GM10266 (cell line): ENCODE data around the gene DAPK2.
A peak's percentile ranks its signal among the peaks of the same experiment; 100 is the strongest.

ENCODE experiments used
- DNase-seq: peaks from one replicate; pipeline ENCODE4 v3.0.0; 2012; ENCODE audit errors: extremely low spot score
- CTCF ChIP-seq: IDR thresholded peaks from 2 replicates; pipeline ENCODE4 v1.5.1; 2012; ENCODE audit warnings: mild to moderate bottlenecking, low read depth; ENCODE audit not compliant: control insufficient read depth, insufficient read depth; ENCODE audit errors: missing control alignments

Gene DAPK2

GRCh38 chr15:63911160-63911559 lies 135.1 kb downstream of the DAPK2 start:
- no peak for TF ChIP-seq CTCF
- DNase-seq: no peak

- no peak for DNase-seq
- TF ChIP-seq CTCF: no peak
These were observed 136.4 kb downstream of the DAPK2 start for GRCh38 chr15:63909819-63910437.

GRCh38 chr15:63908991-63909390 lies 137.3 kb downstream of the DAPK2 start:
- TF ChIP-seq CTCF: no peak

GRCh38 chr15:63908281-63908680 lies 138.0 kb downstream of the DAPK2 start:
- no peak for TF ChIP-seq CTCF
- no peak for DNase-seq

More at GRCh38 chr15:63908991-63909390, 137.3 kb downstream of the DAPK2 start:
- DNase-seq: no peak

GRCh38 chr15:63907521-63907920 lies 138.8 kb downstream of the DAPK2 start:
- no peak for TF ChIP-seq CTCF
- DNase-seq: no peak

- no peak for DNase-seq
- TF ChIP-seq CTCF: no peak
These were observed 140.1 kb downstream of the DAPK2 start for GRCh38 chr15:63906266-63906584.

- TF ChIP-seq CTCF: no peak
- peak; percentile 55 for DNase-seq
These were observed 140.6 kb downstream of the DAPK2 start for GRCh38 chr15:63905558-63906265.
